ENCODE measurements around the gene PPP2R1B.

Gene PPP2R1B

GRCh38 chr11:111745719-111746504 is 20.3 kb downstream of the PPP2R1B start:
- DNase-seq = no peak

GRCh38 chr11:111743700-111744099 is 22.5 kb downstream of the PPP2R1B start:
- DNase-seq = no peak

- DNase-seq = no peak
Observed at GRCh38 chr11:111741751-111742150, 24.4 kb downstream of the PPP2R1B start.

- no peak for DNase-seq
Observed at GRCh38 chr11:111739299-111739698, 26.9 kb downstream of the PPP2R1B start.

- DNase-seq = no peak
Observed at GRCh38 chr11:111737444-111738210, 28.6 kb downstream of the PPP2R1B start.

- DNase-seq = no peak
Observed at GRCh38 chr11:111736621-111737443, 29.4 kb downstream of the PPP2R1B start.

- DNase-seq = no peak
Observed at GRCh38 chr11:111736181-111736590, 30.0 kb downstream of the PPP2R1B start.

- DNase-seq = peak; percentile 5
Observed at GRCh38 chr11:111735262-111736116, 30.7 kb downstream of the PPP2R1B start.

- no peak for DNase-seq
Observed at GRCh38 chr11:111734954-111735261, 31.3 kb downstream of the PPP2R1B start.

- DNase-seq = no peak
Observed at GRCh38 chr11:111734101-111734953, 31.9 kb downstream of the PPP2R1B start.

- no peak for DNase-seq
Observed at GRCh38 chr11:111733611-111734088, 32.5 kb downstream of the PPP2R1B start.

- no peak for DNase-seq
Observed at GRCh38 chr11:111733016-111733415, 33.2 kb downstream of the PPP2R1B start.

- no peak for DNase-seq
Observed at GRCh38 chr11:111731821-111732220, 34.4 kb downstream of the PPP2R1B start.

- peak; percentile 6 for DNase-seq
Observed at GRCh38 chr11:111730871-111731591, 35.2 kb downstream of the PPP2R1B start.

- no peak for DNase-seq
Observed at GRCh38 chr11:111729831-111730311, 36.3 kb downstream of the PPP2R1B start.

GRCh38 chr11:111729071-111729830 is 36.9 kb downstream of the PPP2R1B start:
- DNase-seq = peak; percentile 65

GRCh38 chr11:111727431-111727830 is 38.8 kb downstream of the PPP2R1B start:
- DNase-seq = no peak

GRCh38 chr11:111726301-111726713 is 39.9 kb downstream of the PPP2R1B start:
- DNase-seq = peak; percentile 80

- DNase-seq = no peak
Observed at GRCh38 chr11:111725621-111726020, 40.6 kb downstream of the PPP2R1B start.

Data from NCI-H146 (cell line).